ENCODE results near the gene SPOPL. TPM values are rescaled to one million over a fixed set of nuclear protein-coding genes. Genes with fewer than 3 reads are reported as not detected.
"Not testable (repeated sequence)": the region's sequence is repeated elsewhere in the genome, so short reads cannot be mapped to it uniquely, and the experiment has no call there.

The SPOPL gene
- total RNA-seq, 1 experiment from 2014 or later, result 21.3 TPM

- Histone ChIP-seq H3K27ac (no peak overlapping the region), H3K4me1 (peaks cover 2% of the 10 kb centered on the region)
- no peak for DNase-seq
Measured at GRCh38 chr2:138503087-138503442, 1.5 kb downstream of the SPOPL start.

GRCh38 chr2:138503652-138504051, 2.1 kb downstream of the SPOPL start:
- Histone ChIP-seq H3K9me3 (replicated peaks) (no peaks in the 10 kb centered on the region), H3K4me1 (peaks cover 2% of the 10 kb centered on the region), H3K36me3 (peaks cover 4% of the 10 kb centered on the region; the same call in 1 of the 2 replicates), H3K27me3 (no peaks in the 10 kb centered on the region), H3K27ac (no peak overlapping the region), H3K4me3 (peak overlapping the region; percentile 86)
- DNase-seq, result no peak

More at GRCh38 chr2:138503087-138503442, 1.5 kb downstream of the SPOPL start:
- H3K27me3 ChIP-seq, result no peaks in the 10 kb centered on the region
- H3K9me3 ChIP-seq (replicated peaks), result no peaks in the 10 kb centered on the region
- H3K4me3 ChIP-seq, result peak overlapping the region; percentile 86
- peaks cover 4% of the 10 kb centered on the region; the same call in 1 of the 2 replicates for H3K36me3 ChIP-seq

- Histone ChIP-seq H3K9me3 (replicated peaks) (no peaks in the 10 kb centered on the region), H3K27me3 (no peaks in the 10 kb centered on the region), H3K27ac (no peak overlapping the region)
Measured at GRCh38 chr2:138504092-138504491, 2.5 kb downstream of the SPOPL start.

GRCh38 chr2:138504546-138505235, 3.1 kb downstream of the SPOPL start:
- no peak overlapping the region for H3K4me3 ChIP-seq

More at GRCh38 chr2:138504092-138504491, 2.5 kb downstream of the SPOPL start:
- Histone ChIP-seq H3K4me3 (no peak overlapping the region), H3K4me1 (peaks cover 2% of the 10 kb centered on the region), H3K36me3 (peaks cover 4% of the 10 kb centered on the region; the same call in 1 of the 2 replicates)
- DNase-seq, result no peak

GRCh38 chr2:138507267-138507666, 5.7 kb downstream of the SPOPL start:
- no peak for DNase-seq
- no peaks in the 10 kb centered on the region for H3K9me3 ChIP-seq (replicated peaks)
- peaks cover 2% of the 10 kb centered on the region for H3K4me1 ChIP-seq
- H3K4me3 ChIP-seq, result no peak overlapping the region
- H3K27ac ChIP-seq, result no peak overlapping the region
- peaks cover 8% of the 10 kb centered on the region for H3K36me3 ChIP-seq
- H3K27me3 ChIP-seq, result no peaks in the 10 kb centered on the region

More at GRCh38 chr2:138504546-138505235, 3.1 kb downstream of the SPOPL start:
- peaks cover 2% of the 10 kb centered on the region for H3K4me1 ChIP-seq
- no peak overlapping the region for H3K27ac ChIP-seq
- no peaks in the 10 kb centered on the region for H3K27me3 ChIP-seq
- no peak for DNase-seq
- no peaks in the 10 kb centered on the region for H3K9me3 ChIP-seq (replicated peaks)
- H3K36me3 ChIP-seq, result peaks cover 4% of the 10 kb centered on the region; the same call in 1 of the 2 replicates

GRCh38 chr2:138510319-138510718, 8.7 kb downstream of the SPOPL start:
- Histone ChIP-seq H3K27ac (no peak overlapping the region), H3K27me3 (no peaks in the 10 kb centered on the region), H3K36me3 (peaks cover 6% of the 10 kb centered on the region; the same call in 1 of the 2 replicates), H3K4me1 (no peaks in the 10 kb centered on the region), H3K4me3 (no peak overlapping the region), H3K9me3 (replicated peaks) (no peaks in the 10 kb centered on the region)
- no peak for DNase-seq

GRCh38 chr2:138512672-138513071, 11.1 kb downstream of the SPOPL start:
- DNase-seq, result no peak
- H3K9me3 ChIP-seq (replicated peaks), result 0 out of 2 replicates have a peak, but pooled peaks cover 6% of the 10 kb centered on the region
- peaks cover 12% of the 10 kb centered on the region for H3K4me1 ChIP-seq
- H3K4me3 ChIP-seq, result no peak overlapping the region
- H3K36me3 ChIP-seq, result peaks cover 6% of the 10 kb centered on the region; the same call in 1 of the 2 replicates
- no peak overlapping the region for H3K27ac ChIP-seq
- no peaks in the 10 kb centered on the region for H3K27me3 ChIP-seq

GRCh38 chr2:138514173-138514572, 12.6 kb downstream of the SPOPL start:
- Histone ChIP-seq H3K36me3 (peaks cover 6% of the 10 kb centered on the region; the same call in 1 of the 2 replicates), H3K27me3 (no peaks in the 10 kb centered on the region), H3K4me1 (peaks cover 12% of the 10 kb centered on the region), H3K27ac (no peak overlapping the region), H3K9me3 (replicated peaks) (0 out of 2 replicates have a peak, but pooled peaks cover 6% of the 10 kb centered on the region), H3K4me3 (no peak overlapping the region)
- DNase-seq, result no peak

- H3K9me3 ChIP-seq (replicated peaks), result 0 out of 2 replicates have a peak, but pooled peaks cover 6% of the 10 kb centered on the region
- H3K27ac ChIP-seq, result no peak overlapping the region
- no peak overlapping the region for H3K4me3 ChIP-seq
- peaks cover 12% of the 10 kb centered on the region for H3K4me1 ChIP-seq
- DNase-seq, result no peak
- no peaks in the 10 kb centered on the region for H3K27me3 ChIP-seq
- peaks cover 6% of the 10 kb centered on the region; the same call in 1 of the 2 replicates for H3K36me3 ChIP-seq
Measured at GRCh38 chr2:138515092-138515491, 13.5 kb downstream of the SPOPL start.

GRCh38 chr2:138516030-138516704, 14.6 kb downstream of the SPOPL start:
- H3K4me3 ChIP-seq, result no peak overlapping the region
- 0 out of 2 replicates have a peak, but pooled peaks cover 6% of the 10 kb centered on the region for H3K9me3 ChIP-seq (replicated peaks)
- no peak for DNase-seq

GRCh38 chr2:138518860-138519259, 17.3 kb downstream of the SPOPL start:
- DNase-seq, result no peak
- Histone ChIP-seq H3K4me1 (peaks cover 12% of the 10 kb centered on the region), H3K27ac (no peak overlapping the region), H3K36me3 (no peaks in the 10 kb centered on the region), H3K4me3 (no peak overlapping the region), H3K27me3 (no peaks in the 10 kb centered on the region), H3K9me3 (replicated peaks) (0 out of 2 replicates have a peak, but pooled peaks cover 6% of the 10 kb centered on the region)

More at GRCh38 chr2:138516030-138516704, 14.6 kb downstream of the SPOPL start:
- Histone ChIP-seq H3K4me1 (peaks cover 12% of the 10 kb centered on the region), H3K36me3 (peaks cover 6% of the 10 kb centered on the region; the same call in 1 of the 2 replicates), H3K27ac (no peak overlapping the region), H3K27me3 (no peaks in the 10 kb centered on the region)

GRCh38 chr2:138521821-138522220, 20.3 kb downstream of the SPOPL start:
- Histone ChIP-seq H3K36me3 (no peaks in the 10 kb centered on the region; the same call in 1 of the 2 replicates), H3K4me3 (no peak overlapping the region), H3K4me1 (peaks cover under 1% of the 10 kb centered on the region), H3K27me3 (no peaks in the 10 kb centered on the region), H3K27ac (no peak overlapping the region), H3K9me3 (replicated peaks) (0 out of 2 replicates have a peak, but pooled peaks cover 2% of the 10 kb centered on the region)
- DNase-seq, result no peak

- Histone ChIP-seq H3K36me3 (no peaks in the 10 kb centered on the region; the same call in 1 of the 2 replicates), H3K27me3 (no peaks in the 10 kb centered on the region), H3K9me3 (replicated peaks) (no peaks in the 10 kb centered on the region), H3K4me3 (no peak overlapping the region), H3K4me1 (no peaks in the 10 kb centered on the region; the same call in 1 of the 2 replicates), H3K27ac (no peak overlapping the region)
- DNase-seq, result no peak
Measured at GRCh38 chr2:138522556-138522955, 21.0 kb downstream of the SPOPL start.

- not testable (repeated sequence) for H3K4me1 ChIP-seq; H3K4me3 ChIP-seq; H3K27me3 ChIP-seq; H3K27ac ChIP-seq; H3K9me3 ChIP-seq (replicated peaks); H3K36me3 ChIP-seq; DNase-seq
Measured at GRCh38 chr2:138523018-138523672, 21.6 kb downstream of the SPOPL start.

- H3K9me3 ChIP-seq (replicated peaks); H3K27ac ChIP-seq; H3K36me3 ChIP-seq; H3K27me3 ChIP-seq; H3K4me3 ChIP-seq; H3K4me1 ChIP-seq; DNase-seq: not testable (repeated sequence)
Measured at GRCh38 chr2:138523673-138524042, 22.1 kb downstream of the SPOPL start.

Data from SJCRH30 (cell line).